HG02623 (cell line): ENCODE results near the gene SLC25A6.
A peak's percentile ranks its signal among the peaks of the same experiment; 100 is the strongest.
"Not testable (repeated sequence)": the region's sequence is repeated elsewhere in the genome, so short reads cannot be mapped to it uniquely, and the experiment has no call there.

Experiments used
- ATAC-seq: cut with Tn5 transposase; IDR thresholded peaks from one replicate; pipeline ENCODE4 v1.9.1; 2021; ENCODE audit warnings: moderate library complexity; ENCODE audit not compliant: unreplicated experiment

Gene SLC25A6

DNA sequence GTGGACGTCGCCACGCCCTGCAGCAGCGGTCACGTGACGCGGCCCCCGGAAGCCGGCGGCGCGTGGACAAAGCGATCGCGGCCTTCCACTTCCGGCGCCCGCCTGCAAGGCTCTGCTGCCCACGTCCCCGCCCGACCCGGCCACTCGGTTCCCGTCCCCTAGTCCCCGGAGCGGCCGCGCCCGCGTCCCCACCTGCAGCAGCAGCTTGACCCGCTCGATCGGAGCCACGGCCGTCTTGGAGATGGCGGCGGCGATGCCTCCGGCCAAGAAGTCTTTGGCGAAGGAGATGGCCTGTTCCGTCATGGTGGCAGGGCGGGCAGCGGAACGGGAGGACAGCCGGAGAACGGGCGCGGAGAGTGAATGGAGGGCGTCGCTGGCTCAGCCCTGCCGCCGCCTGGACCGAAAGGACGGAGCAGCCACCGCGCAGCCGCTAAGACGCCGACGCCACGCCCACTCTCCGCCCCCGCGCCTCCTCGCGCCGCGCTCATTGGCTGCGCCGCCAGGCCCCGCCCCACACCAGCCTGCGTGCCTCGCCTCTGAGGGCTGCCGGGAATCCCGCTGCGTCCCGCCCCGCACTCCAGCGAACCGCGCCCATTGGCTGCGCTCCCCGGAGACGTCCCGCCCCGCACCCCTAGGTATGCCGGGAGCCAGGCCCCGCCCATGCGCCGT, at the start of gene SLC25A6:
Gene SLC25A6 (minus strand): TSS at position 407 of the 669 bp plus-strand sequence. CDS start 104 bp downstream, at position 303.
- ATAC-seq, result peak; percentile 92

DNA sequence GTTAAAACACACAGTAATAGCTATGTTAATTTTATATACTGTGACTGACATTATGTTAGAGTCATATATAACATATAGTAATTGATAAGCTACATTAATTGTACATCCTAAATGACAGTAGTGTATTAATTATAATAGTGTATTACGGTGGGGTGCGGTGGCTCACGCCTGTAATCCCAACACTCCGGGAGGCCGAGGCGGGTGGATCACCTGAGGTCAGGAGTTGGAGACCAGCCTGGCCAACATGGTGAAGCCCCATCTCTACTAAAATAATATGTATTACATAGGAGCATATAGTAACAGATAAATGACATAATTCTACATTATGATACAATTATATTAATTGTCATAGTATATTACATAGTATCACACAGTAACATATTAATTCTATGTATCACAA, 48.6 kb upstream of the SLC25A6 start:
- no peak for ATAC-seq

DNA sequence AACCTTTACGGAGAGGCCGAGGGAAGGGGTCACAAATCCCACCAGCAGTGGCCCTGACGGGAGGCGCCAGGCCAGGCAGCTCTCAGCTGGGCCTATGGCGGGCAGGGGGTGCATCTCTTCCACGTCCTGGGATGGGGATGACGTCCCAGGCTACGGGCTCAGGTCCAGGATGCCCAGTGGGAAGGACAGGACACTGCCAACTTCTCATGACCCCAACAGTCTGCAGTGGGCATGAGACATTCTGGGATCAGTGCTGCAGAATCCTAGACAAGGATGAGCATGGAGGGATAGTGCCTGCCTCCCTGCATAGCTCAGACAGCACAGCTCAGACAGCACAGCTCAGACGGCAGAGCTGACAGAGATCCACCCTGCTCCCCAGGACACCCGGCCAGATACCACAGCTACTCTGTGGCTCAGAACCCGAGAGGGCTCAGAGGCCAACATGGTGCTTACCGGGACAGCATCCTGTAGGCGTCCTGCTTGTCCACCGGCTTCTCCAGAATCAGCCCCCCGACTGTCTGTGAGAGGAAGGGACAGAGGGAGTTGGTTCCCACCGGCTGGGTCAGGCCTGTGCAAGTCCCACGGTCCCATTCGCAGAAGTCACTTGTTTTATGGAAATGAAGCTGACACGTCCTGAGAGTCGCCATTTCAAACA, 43.5 kb upstream of the SLC25A6 start:
- ATAC-seq, result no peak

DNA sequence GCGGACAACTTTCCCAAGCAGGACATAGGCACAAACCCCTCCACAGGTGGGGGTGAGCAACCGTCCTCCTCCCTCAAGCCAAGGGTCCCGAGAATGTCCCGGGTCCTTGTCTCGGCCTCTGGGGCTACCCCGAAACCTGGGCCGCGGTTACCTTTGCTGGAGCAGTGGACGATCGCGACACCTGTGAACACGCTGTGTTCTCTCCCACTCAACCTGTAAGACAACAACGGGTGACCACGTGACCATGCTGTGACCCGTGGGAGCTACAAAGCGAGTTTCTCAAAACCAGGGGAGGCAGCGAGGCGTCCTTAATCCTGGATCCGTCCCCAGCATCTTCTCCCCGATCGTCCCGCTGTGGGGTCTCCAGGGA, 42.9 kb upstream of the SLC25A6 start:
- ATAC-seq, result no peak

DNA sequence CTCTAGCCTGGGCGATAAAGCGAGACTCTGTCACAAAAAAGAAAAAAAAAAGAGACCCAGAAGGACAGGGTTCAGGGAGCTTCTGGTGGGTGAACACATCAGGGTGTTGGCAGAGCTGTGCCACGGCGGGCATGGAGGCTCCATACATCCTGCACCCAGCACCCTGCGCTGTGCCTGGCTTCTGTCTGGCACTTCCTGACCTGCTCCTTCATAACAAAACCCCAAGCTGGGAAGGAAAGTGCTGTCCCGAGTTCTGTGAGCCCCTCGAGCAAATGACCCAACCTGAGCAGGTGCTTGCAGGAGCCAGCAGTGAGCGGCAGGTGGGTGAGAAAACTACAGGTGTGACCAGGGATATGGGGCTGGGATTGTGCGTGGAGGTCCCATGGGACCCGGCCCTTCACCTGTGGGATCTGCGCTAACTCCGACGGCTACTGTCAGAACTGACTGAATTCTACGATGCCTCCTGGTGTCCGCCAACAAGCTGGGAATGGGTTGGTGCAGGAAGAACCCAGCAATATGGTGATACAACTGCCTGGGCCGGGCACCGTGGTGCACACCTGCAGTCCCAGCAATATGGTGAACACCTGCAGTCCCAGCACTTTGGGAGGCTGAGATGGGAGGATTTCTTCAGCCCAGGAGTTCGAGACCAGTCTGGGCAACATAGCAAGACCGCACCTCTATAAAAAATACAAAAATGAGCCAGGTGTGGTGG, 41.9 kb upstream of the SLC25A6 start:
- ATAC-seq, result no peak

DNA sequence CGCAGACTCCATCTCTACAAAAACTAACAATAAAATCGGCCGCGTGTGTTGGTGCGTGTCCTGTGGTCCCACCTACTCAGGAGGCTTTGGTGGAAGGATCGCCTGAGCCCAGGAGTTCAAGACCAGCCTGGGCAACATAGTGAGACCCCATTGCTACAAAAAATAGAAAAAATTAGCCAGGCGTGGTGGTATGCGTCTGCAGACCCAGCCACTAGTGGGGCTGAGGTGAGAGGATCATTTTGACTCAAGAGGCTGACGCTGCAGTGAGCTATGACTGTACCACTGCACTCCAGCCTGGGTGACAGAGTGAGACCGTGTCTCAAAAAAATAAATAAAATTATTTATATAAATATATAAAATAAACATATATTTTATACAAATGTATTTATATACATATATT, 38.5 kb upstream of the SLC25A6 start:
- ATAC-seq, result no peak

DNA sequence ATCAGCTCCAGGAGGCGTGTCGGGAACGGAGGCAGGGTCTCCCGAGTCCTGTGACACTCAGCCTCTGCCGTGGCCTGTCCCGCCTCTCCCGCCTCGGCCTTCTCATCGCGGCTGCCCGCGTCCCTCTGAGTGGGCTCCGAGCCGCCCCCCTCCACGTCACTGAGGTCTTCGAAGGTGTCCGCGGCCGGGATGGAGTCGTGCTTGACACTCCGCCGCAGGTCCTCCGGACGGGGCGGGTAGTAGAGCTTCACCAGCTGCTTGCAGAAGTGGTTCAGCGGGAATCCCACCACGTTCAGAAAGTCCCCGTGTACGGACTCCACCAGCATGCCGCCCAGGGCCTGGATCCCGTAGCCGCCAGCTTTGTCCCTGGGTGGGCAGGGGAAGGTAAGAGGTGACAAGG, 35.8 kb upstream of the SLC25A6 start:
- no peak for ATAC-seq

DNA sequence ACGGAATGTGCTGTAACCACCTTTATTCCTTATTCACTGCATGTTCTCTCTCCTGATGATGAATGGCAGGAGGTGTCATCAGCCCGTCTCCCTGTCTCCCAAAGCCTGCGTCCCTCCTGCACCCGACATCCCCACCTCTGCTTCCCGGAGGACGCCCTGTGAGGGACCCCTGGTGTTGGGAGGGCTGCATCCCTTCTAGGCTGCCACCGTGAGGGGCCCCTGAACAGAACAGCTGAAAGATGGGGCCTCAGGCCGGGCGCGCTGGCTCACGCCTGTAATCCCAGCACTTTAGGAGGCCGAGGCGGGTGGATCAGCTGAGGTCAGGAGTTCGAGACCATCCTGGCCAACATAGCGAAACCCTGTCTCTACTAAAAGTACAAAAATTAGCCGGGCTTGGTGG, 34.4 kb upstream of the SLC25A6 start:
- ATAC-seq, result not testable (repeated sequence)

DNA sequence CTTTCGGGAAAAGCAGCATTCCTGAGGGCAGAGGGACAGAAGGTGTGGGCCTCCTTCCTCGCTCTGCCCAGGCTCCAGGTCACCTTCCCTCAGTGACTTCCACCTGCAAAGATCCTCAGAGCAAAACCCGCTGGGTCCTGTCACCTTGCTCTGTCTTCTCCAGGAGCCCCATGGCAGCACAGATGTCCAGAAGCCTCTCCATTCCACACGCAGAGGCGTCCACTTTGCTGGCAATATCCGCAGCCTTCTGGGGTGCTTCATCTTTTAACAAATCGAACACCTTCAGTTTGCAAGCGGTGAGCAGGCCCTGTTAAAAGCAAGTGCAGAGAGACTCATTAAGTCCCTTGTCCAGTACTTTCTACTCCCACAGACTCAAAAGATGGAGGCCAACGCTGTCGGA, 33.5 kb upstream of the SLC25A6 start:
- no peak for ATAC-seq

DNA sequence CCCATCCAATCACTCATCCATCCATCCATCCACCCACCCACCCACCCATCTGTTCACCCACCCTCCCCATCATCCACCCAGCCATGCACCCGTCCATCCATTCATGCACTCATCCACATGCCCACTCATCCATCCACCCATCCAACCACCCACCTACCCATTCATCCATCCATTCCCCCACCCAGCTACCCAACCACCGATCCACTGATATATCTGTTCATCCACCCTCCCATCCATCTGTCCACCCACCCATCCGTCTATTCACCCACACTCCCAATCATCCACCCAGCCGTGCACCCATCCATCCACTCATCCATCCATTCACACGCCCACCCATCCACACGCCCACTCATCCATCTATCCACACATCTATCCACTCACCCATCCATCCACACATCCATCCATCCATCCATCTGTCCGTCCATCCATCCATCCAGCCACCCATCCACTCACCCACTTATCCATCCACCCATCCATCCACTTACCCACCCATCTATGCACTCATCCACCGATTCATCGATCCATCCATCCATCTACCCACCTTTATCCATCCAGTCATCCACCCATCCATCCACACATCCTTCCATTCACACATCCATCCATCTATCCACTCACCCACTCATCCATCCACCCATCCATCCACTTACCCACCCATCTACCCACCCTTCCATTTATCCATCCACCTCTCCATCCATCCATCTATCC, 32.4 kb upstream of the SLC25A6 start:
- ATAC-seq, result no peak

DNA sequence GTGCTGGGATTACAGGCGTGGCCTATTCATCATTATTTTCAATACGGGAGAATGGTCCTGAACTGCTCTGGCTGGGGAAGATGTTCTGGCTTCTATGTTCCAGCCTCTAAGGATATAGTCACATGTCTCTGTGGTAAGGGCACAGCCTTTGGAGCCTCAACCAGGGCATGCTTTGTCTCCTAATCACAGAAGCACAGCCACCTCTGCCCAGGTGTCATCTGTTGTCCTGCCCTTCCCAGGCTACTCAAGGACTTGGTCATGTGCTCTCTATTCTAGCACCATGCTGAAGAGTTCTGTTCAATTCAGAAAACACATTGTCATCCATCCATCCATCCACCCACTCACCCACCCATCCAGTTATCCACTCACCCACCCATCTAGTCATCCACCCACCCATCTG, 31.3 kb upstream of the SLC25A6 start:
- ATAC-seq, result no peak

DNA sequence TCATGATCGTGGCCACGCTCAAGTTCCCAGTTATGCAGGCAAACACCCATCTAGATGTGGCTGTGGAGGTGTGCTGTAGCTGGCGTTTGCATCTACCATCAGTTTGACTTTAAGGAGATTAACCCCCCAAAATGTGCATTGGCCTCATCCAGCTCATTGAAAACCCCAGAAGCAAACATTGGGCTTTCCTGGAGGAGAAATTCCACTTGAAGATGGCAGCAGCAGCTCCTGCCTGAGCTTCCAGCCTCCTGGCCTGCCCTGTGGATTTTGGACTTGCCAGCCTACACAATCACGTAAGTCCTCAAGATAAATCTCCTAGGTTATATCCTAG, 30.2 kb upstream of the SLC25A6 start:
- no peak for ATAC-seq

DNA sequence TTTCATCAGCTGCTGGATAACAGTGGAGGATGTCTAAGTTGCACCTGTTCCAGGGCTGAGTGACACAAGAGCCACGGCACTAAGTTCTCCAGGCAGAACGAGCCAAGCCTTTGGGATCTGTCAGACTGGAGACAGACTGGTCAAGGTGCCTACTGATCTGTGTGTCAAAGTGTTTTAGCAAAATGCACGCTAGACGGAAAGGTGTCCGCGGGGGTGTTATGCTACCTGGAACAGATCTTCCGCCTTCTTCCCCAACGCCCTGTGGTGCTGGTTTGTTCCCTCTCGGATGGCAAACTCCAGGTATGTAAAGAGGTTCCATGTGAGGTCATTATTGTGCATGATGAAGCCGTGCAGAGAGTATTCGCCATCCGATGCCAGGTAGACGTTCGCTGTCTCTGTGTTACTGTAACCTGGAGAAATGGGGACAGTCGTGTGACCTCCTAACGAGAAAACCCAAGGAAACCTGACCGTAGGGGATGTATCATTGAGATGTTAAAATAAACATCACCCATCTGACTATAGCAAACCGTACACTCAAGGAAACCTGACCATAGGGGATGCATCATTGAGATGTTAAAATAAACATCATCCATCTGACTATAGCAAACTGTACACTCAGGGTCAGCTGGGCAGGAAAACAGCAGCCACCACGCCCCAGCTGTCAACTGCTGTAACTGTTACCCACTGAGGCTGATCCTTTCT, 29.7 kb upstream of the SLC25A6 start:
- ATAC-seq, result no peak

DNA sequence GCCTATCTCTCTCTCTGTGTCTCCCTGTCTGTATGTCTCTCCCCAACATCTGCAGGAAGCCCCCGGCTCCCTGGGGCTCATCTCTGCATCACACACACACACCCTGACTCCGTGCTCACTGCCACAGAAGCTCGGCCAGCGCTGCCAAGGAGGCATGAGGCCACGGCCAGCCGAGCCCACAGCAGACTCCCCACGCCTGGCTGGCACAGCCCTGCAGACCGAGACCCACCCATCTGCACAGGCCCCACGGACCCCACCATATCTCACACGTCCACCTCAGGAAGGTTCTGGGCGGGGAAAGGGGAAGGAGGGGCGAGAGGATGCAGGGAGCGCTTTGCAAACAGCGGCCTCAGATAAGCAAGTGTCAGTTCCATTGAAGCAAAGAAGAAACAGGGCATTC, 28.5 kb upstream of the SLC25A6 start:
- ATAC-seq, result no peak

DNA sequence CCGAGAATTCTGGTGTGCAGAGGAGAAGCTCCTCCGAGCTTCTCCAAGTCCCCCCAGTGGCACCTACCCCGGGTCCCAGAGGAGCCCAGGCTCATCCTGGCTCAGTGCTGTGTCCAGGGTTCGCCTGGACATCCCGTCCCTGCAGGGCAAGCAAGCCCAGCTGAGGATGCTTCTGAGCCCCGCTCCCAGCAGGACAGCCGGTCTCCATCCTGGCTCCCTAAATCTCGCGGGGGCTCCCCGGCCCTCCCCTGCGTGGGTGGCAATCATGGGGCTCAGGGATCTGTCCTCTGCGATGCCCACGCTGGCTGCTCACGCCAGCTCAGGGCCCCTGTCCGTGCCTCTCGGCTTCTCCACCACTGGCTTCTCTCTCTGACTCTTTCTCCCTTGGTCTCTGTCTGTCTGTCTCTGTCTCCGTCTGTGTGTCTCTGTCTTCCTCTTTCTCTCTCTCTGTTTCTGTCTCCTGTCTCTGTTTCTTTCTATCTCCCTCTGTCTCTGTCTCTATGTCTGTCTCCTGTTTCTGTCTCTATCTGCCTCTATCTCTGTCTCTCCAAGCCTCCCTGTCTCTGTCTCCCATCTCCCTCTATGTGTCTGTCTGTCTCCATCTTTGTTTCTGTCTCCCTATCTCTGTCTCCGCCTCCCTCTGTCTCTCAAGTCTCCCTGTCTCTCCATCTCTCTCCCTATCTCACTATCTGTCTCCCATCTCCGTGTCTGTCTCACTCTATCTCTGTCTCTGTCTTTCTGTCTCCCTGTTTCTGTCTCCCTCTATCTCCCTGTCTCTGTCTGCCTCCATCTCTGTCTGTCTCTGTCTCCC, 27.8 kb upstream of the SLC25A6 start:
- ATAC-seq, result no peak

DNA sequence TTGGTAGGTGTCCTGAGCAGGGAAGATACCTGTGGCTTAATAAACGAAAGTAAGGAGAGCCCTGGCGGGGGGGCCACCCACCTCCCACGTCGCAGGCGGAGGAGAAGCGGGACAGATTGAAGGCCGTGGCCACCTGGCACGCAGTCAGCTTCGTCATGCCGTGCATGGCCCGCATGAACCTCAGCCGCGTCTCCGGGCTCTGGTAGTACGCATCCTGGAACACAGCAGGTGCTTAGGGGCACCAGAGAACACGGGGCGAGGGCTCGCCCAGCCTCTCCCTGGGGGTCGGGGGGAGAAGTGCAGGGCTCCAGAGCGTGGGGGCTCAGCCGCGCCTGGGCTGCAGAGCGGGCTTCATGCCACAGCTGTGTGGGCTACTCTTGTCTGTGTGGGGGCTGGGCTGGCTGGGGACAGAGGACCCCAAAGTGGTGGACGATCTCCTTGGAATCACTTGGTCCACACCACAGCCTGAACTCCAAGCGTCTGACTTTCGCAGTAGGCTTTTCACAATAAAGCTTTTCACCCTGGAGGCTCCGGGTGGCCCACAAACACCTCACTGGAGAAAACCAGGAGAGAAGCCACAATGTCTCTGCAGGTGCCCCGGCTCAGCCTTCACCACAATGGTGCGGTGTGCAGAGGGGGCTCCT, 27.1 kb upstream of the SLC25A6 start:
- ATAC-seq, result no peak

DNA sequence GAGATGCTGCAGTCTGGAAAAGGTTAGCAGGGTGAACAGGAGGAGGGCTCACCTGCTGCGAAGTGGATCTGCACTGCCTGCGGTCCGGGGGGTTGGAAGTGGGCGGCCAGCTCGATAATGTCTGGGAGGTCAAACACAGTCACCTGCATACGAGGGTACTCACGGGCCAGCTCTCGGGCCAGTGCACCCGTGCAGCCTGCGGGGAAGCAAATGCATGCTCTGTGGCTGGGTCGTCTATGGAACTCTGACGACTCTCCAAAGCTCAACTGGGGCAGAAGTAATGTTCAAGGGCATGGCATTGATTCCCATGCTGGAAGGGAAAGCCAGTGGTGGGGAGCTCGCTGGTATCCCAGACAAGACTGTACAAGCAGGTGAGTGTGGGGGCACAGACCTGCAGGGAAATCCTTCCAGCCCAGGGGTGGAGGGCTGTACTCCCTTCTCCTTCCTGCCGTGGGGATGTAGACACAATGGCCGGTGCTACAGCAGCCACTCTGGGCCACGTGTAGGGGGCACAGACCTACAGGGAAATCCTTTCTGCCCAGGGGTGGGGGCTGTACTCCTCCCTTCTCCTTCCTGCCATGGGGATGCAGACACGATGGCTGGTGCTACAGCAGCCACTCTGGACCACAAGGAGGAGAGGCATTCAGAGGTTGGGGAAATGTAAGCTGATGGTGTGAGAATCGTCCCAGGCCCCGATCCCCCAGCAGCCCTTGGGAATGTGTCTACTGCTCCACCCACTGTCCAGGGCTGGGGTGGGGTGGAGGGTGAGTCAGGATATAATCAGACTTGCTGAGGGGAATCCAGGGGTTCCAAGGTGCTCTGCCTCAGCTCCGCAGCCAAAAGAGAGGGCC, 26.2 kb upstream of the SLC25A6 start:
- no peak for ATAC-seq

DNA sequence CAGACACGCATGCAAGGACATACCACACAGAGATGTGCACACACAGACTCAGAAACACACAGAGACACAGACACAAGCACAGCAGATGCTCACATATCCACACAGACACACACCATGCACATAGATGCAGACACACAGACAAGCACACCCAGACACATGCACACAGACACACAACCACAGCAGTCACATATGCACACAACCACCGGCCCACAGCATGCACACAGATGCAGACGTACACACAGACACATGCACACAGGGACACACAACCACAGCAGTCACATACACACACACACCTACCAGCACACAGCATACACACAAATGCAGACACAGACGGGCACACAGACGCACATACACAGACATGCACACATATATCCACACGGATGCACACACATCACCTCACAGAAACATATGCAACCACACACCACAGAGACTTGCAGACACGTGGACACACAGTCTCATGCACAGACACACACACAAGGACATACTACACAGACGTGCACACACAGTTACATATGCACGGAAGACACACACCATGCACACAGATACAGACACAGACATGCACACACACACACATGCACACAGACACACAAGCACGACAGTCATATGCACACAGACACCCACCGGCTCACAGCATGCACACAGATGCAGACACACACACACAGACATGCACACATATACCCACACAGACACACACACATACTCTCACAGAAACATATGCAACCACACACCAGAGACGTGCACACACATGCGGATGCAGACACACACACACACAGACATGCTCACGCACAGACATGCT, 25.2 kb upstream of the SLC25A6 start:
- ATAC-seq, result no peak
